HG03565 (cell line): ENCODE results near the gene CAMTA1.
"Not testable (repeated sequence)": the region's sequence is repeated elsewhere in the genome, so short reads cannot be mapped to it uniquely, and the experiment has no call there.

ENCODE experiments used
- ATAC-seq: cut with Tn5 transposase; IDR thresholded peaks from one replicate; pipeline ENCODE4 v1.9.1; 2021; ENCODE audit warnings: mild to moderate bottlenecking, moderate library complexity; ENCODE audit not compliant: unreplicated experiment

CAMTA1 gene

GRCh38 chr1:7783826-7784491, 998.7 kb downstream of the CAMTA1 start, which contains the start of gene PER3:
TSS of gene PER3 (plus strand) at chr1:7784291. CDS start at chr1:7784878, 587 bp downstream.
- peak; percentile 84 for ATAC-seq

- no peak for ATAC-seq
These were observed 999.3 kb downstream of the CAMTA1 start for GRCh38 chr1:7784492-7785071.

- ATAC-seq = no peak
These were observed 999.9 kb downstream of the CAMTA1 start for GRCh38 chr1:7785108-7785507.

DNA sequence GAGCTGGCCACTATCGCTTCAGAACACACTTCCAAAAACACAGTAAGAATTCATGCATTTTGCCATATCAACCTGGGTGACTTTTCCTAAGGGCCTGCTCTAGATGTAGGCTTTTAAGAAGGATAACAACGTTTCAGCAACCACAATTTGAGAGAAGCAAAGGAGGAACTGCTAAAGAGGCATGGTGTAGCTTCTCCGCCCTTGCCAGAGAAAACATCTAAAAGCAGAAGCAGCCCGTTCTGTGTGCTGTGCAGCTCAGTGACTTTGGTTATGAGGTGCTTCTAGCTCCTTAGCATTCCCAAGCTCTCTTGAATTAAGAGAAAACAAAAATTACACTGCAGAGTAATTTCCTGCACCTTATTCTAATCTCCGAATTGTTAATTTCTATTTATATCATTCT, 1001.5 kb downstream of the CAMTA1 start:
- ATAC-seq = no peak

DNA sequence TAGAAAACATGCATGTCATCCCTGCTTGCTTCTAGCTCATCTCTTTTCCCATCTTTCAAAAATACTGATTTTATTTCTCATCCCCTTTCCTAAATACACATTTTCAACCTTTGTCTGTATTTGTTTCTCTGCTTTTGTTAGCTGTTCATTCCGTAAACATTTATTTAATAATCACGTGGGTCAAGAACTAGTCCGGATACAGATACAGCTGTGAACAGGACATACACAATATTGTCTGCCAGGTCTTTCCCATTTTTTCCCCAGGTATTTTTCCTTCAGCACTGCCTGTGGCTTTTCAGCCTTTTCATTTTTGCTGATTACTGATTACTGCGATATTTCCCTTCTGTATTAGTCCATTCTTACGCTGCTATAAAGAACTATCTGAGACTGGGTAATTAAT, 1004.6 kb downstream of the CAMTA1 start:
- no peak for ATAC-seq

- ATAC-seq = not testable (repeated sequence)
These were observed 1005.8 kb downstream of the CAMTA1 start for GRCh38 chr1:7791027-7791426.

- ATAC-seq = no peak
These were observed 1010.2 kb downstream of the CAMTA1 start for GRCh38 chr1:7795406-7795805.

GRCh38 chr1:7805460-7805859, 1020.2 kb downstream of the CAMTA1 start:
- ATAC-seq = no peak

DNA sequence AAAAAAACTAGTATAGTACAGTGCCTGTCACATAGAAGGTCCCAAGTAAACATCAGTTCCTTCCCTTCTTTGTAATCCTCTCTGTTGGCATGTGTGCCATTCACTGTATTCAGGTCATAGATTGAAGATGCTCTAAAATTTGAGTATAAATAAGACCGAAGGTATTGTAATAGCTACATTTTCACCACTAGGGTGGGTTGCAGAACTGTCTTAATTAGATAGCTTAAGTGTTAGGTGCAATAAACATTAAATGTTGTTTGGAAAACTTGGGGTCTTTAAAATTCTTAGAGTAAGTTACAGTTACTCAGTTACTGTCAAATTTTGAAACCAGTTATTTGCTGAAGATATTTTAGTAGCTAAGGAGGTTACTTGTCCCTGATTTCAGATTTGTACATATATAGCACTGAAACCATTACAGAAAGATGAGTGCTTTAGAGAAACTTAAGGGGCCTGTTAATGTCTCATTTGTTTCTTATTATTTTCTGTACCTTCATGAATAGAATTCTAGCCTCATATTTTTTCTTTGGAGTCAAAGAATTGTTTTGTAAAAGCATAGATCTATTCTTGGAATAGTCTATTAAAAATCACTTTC, 1023.1 kb downstream of the CAMTA1 start:
- ATAC-seq = no peak

DNA sequence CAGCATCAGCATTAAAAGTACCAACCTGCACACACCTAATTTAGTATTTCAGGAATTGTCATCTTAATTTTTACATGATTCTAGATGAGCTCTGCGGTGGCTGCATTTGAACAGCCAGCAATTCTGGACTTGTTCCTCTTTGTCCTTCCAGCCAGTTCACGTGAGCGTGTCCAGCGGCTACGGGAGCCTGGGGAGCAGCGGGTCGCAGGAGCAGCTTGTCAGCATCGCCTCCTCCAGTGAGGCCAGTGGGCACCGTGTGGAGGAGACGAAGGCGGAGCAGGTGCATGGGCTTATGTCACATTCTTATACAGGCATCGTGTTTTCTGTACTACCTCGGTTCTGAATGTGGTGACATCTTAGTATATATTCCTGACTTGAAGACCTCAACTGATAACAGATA, 1024.5 kb downstream of the CAMTA1 start:
- ATAC-seq = no peak

DNA sequence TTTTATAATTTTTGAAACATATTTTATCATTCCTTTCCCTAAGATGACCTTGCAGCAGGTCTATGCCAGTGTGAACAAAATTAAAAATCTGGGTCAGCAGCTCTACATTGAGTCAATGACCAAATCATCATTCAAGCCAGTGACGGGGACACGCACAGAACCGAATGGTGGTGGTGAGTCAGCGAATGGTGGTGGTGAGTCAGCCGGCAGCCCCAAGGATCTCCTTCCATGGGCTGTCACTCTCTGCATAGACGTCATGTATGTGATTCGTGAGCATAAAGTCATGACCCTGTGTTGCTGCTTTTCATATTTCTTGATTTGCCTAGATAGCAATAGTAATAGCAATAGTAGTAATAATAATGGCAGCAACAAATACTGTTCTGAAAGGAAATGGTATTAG, 1025.1 kb downstream of the CAMTA1 start:
- ATAC-seq = no peak

GRCh38 chr1:7811476-7811875, 1026.2 kb downstream of the CAMTA1 start:
- ATAC-seq = no peak

DNA sequence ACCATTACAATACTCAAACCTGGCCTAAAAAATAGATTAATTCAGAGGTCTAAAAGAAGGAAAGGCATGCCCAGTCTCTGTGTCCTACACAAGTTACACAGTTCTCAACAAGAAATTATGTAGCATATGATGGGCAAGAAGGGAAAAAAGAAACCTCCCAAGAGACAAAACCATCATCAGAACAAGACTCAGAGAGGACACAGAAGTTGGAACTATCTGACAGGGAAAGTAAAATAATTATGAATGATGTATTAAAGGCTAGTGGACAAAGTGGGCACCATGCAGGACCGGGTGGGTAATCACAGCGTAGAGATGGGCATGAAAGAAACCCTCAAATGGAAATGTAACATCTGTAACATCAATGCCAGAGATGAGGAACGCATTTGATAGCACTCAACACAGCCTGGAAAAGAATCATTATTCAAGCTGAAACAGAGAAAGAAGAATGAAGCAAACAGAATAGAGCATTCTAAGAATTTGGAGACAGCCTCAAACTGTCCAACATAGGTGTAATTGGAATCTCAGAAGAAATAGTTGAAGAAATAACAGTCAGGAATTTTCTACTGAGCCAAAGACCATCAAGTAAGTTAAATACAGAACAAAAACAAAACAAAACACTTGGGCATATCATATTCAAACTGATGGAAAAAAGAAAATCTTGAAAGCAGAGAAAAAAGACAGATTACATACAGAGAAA, 1028.6 kb downstream of the CAMTA1 start:
- ATAC-seq = no peak
